NCI-H748 (cell line): ENCODE results near the gene PPM1L.

Source experiments
- DNase-seq: peaks from one replicate; lab custom pipeline; 2025; ENCODE audit not compliant: unreplicated experiment; lab: John Stamatoyannopoulos, UW

Gene PPM1L

DNA sequence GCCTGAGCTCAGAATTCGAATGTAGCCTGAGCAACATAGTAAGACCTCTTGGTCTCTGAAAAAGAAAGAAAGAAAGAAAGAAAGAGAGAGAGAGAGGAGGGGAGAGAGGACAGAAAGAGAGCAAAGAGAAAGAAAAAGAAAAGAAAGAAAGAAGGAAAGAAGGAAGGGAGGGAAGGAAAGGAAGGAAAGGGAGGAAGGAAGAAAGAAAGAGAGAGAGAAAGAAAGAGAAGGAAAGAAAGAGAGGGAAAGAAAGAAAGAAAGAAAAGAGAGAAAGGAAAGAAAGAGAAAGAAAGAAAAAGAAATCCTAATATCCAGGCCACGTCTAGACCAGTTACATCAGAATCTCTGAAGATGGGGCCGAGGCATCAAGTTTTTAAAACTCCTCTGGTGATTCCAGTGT is 50.7 kb downstream of the PPM1L start:
- DNase-seq, result no peak

DNA sequence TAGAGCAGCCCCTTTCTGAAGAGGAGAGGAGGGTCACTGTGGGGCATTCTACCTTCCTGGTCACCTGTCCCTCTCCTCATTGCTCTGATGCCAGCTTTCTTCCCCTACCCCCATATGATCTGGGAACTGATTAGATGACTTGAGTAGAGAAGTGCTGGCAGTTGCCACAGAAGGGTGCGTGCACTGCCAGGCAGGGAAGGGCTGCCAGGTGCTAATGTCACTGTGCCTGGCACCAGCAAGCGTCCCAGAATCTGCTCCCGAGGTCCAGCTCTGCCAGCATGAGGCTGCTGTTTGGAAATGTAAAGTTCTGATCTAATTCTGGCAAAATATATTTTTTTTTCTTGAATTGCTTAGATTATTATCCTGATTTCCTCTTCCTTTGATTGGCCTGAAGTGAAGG is 52.8 kb downstream of the PPM1L start:
- no peak for DNase-seq

DNA sequence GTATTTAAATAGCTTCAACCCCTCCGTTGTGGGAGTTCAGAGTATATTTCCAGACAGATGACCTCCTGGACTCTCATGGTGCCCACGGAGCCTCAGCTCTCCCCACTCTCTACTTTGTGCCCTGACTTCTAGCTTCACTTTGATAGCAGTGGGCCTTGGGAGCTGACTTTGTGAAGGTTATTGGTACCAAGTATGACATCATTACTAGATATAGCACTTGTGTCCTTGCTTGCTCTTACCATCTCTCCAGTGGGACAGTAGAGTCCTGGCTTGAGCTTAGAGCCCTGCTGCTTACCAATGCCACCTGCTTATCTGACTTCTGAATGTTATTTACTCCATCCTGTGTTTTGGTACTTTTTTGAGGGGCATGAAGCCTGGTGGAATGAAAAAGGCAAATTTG is 53.4 kb downstream of the PPM1L start:
- no peak for DNase-seq

DNA sequence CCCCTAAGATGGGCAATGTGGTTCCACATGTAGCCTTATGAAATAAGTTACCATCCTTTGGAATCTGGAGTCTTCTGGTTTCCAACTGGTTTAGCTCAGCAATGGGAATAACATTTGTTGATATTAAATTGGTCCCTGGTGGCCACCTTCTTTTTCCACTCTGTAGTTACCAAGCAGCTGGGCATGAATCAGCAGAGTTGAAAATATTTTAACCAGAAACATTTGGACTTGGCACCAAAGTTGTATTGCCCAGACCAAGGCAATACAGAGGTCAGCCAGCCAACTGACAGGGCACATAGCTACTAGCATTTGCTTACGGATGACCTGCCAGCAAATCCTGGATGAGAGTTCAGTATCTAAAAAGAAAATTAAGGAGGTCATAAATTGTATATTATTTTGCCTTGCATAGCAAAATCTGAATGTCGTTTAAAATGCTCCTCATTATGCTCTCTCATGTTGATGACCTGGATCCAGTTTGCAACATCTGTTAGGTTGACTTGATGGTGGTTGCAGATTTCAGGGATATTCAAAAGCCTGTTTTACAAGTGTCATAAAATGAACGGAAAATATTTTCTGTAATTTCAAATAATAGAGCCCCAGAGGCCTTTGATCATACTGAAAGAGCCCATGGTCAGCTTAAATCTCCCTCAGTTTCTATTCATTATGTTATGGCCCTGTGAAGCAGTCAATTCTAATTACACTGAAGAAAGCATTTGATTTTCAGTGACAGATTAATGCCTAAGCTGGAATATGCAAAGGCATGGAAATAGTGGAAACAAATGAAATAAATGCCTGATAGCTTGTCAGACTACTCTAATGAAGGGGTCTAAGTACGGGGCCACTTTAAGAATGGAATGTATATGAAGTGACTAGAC is 54.6 kb downstream of the PPM1L start:
- no peak for DNase-seq

DNA sequence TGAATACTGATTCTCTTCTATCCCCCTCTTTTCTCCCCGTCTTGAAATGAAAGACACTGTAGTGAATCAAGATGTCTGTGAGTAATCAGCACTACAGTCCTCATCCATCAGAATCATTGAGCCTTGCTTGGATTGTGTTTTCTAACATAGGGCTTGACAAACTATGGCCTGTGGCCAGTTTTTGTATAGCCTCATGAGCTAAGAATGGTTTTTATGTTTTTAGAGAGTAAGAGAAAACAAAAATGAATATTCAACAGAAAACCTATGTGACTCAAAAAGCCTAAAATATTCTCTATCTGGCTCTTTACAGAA is 55.2 kb downstream of the PPM1L start:
- no peak for DNase-seq

DNA sequence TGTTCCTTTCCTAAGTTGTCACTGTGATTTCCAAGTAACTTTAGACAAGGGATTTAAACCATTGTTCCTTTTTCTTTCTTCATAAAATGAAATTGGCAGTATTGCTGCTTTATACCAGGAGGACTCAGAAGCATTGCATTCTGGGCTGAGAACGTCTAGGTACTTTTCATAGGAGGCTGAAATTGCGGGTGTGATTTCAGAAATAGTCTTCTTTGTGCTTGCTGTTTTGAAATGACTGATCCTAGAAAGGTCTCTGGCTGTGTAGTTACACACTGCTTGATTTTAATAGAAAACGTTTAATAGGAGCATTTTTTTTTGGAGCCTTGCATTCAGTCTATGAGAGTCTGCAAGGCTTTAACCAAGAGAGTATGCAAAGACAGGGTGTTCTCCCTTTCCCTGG is 56.3 kb downstream of the PPM1L start:
- DNase-seq, result no peak

DNA sequence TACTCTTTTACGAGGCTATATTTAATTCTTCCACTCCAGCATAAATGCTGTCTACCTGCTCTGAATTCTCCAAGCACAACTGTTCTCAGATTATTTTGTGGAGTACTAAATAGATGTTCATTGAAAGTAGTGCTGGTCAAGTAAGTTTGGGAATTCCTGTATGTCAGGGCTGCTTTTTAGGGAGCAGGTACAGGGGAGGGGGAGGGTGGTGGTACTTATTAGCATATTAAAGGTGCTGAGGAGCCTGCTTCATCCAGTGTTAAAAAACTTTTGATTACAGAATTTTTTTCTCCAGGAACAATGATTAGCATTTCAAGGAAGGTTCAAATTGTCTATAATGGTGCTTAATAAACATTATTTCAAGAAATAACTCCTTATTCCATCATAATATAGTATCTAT is 59.2 kb downstream of the PPM1L start:
- DNase-seq, result no peak

DNA sequence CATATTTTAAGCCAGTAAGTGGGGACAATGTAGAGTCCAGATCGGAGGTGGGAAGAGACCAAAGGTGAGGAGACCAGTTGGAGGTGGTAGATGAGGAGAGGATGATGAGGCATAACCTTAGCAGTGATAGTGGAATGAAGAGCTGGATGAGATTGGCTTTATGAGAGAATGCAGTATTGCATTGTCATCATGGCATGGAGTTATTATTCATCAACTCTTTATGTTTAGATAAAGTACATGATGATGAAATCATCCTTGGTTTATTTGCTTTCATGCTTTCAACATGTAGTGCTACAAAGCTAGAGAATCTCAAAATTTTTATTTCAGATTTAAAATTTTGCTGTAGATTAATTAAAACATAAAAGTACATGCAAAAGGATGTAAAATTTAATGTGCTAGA is 64.0 kb downstream of the PPM1L start:
- DNase-seq, result no peak

DNA sequence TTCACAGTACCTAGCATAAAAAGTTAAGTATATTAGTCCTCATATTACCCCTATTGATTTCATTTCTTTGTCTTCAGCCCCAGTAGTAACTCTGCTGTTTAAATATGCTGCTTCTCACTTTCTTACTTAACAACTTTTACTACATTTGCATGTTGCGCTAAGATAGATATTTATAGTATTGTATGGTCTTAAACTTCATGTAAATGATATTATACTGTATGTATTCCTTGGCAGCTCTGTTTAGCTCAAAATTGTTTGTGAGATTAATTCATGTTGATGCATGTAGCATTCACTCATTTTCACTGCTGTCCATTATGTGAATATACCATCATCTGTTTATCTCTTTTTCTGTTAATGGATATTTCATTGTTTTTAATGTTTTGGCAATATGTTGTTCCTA is 64.4 kb downstream of the PPM1L start:
- DNase-seq, result no peak

DNA sequence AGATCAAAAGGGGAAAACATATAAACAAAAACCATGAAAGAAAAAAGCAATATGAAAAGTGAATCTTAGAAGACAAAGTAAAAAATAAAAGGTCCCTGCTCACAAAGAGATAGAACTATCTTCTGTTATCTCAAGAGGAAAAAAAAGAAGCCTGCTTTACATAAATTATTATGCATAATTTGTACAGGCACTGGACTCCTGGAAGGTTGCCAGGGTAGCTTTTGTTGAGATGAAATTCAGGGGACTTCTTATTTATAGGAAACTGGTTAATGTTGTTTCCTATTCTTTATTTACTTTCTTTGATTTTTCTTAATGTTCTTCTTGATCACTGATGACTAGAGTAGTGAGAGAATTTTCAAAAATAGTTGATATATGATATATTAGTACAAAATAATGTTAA is 66.9 kb downstream of the PPM1L start:
- peak; percentile 6 for DNase-seq

DNA sequence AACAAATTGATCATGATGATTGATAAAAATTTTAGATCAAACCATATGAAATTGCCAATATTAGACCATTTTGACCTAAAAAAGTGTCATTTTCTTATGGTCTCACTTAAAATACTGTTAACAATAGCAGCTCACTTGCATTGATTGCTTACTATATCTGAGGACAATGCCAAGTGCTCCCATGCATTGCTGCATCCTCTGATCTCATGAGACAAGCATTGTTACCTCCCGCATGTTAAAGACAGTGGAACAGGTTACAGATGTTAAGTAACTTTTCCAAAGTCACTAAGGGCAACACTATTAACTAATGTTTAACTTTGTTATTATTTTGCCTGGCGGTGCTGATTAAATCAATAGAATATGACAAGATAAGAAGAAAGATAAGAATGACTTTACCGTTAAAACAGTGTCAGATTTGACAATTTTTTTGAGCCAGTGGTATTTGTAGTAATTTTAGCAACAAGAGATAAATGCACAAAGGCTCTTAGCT is 69.3 kb downstream of the PPM1L start:
- DNase-seq, result no peak

DNA sequence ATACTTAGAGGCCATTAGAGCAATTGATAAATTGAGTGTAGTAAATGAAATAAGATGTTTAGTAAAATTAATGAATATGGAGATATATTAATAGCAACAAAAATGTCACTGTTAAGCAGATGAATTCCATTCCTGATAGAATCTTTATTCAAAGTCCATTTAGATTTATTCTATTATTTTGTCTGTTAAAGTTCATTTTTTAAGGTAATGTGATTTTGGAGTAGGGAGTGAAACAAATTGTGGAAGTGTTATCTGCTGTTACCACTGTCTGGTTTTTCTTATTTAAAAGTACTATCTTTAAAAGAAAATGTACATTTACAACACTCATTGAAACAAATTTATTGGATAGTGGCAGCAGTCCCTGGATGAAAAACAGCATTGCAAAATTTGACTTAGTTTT is 70.4 kb downstream of the PPM1L start:
- no peak for DNase-seq

DNA sequence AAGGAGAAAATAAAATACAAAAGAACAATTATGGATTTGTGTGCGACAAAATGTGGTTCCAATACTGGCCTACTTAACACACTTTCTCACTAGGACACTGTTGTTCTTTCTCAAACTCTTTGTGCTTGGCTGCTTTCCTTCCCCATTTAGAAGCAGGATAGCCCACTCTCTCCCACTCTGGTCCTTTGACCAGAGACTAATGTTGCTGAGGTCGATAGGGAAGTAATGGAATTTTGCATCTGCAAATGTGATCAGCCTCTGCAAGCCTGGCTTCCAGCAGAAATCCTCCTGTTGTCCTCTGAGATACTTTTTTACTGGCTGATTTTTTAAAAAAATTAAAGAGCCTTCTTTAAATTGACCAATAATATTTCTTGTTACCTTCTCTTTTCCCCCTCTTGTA is 71.0 kb downstream of the PPM1L start:
- DNase-seq, result no peak

DNA sequence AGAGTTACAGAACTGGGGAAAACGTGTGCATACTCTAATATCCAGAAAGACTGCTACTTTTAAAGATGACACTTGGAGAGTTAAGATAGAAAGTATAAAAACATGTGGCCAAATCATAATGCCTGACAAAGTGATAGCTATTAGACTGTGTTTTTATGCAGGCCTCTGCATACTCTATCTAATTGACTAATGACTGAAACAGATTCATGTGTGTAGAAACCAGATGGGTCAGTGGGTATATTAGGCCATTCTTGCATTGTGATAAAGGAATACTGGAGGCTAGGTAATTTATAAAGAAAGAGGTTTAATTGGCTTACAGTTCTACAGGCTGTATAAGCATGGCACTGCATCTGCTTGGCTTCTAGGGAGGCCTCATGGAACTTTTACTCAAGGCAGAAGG is 71.5 kb downstream of the PPM1L start:
- no peak for DNase-seq

DNA sequence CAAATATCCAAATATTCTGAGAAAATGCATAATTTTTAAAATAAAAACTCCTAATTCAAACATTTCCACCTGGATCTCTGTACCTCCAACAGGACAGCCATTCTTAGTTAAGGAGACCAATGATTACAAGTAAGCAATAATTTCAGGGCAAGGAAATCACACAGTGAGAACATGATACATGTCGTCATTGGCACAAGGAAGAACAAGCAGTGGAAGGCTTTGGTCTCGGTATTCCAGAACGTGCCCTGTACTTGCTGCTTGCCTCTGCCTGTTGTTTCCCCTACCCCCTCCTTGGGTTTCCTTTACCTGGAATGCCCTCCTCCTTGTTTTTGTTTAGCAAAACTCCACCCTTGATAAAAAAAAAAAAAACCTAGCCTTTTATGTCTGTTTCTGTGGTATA is 72.8 kb downstream of the PPM1L start:
- no peak for DNase-seq

DNA sequence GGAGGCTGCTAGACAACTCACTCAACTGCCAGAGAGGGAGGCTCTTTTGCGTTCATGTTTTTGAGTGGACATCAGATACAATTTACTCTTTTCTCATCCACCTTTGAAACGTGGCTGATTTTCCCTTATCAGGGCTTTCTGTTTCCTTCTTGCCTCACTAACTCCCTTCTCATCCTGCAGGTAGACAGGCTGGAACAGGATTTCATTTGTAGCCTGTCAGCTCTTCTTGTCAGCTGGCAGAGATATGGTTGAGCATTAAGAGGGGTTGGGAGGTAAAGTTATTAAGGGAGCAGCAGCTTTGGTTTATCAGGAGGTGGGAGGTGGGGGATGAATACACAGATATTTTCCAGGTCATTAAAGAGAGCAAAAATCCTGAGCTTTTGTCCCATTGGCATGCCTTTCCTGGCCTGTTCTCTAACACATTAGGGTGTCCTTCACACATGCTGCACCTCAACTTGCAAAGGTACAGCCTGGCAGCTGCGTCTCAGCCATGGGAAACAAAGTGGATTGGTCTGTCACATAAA is 73.5 kb downstream of the PPM1L start:
- no peak for DNase-seq

DNA sequence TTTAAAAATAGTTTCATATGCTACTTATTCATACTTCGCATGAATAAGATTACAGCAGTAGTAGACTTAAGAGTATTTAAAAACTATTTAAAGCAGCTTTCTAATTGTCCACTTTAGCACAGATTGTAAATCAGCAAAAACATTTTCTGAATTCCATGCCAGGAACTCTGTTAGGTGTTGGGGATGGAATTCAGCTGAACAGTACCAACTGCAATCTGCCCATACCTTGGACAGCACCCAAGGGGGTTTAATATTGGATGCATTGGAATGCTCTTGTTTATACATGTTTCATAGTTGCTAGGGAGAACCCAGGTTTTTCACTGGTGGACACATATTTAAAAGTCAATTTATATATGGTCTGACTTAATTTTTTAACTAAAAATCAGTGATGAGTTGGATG is 74.8 kb downstream of the PPM1L start:
- DNase-seq, result no peak

DNA sequence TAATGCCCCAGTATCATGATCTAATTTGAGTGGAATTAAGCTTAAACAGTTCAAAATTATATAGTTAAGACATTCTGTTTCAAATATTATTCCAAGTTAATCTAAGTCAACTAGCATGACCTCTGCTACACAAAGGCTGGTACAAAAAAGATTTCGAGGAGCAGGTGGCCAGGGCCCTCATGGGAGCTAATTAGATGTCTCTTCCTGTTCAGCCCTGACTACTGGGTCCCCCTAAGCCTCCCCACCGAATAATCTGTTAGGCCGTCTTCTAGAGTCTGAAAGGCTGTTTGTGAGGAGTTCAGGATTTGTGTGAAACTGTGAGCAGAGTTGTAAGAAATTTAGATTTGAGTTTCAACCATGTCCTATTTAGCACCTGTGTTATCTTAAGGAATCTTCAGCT is 75.4 kb downstream of the PPM1L start:
- no peak for DNase-seq

DNA sequence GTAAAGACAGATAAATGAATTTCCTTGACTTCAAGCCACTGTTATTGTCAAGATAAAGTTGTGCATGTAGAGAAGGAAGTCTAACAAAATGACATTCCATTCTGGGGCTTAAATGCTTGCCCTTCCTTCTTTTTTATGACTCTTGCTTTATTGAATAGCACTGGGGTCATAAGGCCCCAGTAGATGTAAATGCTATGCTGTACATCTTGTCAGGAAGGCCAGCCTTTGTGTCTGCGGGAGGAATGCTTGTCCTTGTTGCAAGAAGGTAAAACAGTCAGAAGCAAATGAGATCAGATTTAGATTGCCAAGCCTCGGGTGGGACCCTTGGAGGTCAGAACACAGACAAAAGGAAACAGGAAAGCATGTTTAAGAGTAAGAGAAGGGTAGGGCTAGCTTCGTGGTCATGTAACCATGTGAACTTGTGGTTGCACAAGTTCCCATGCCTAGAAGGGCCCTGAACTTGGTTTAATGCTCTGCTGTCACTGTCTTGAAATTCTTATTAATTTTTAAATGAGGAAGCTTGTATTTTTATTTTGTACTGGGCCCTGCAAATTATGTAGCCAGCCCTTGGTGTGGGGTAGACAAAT is 81.5 kb downstream of the PPM1L start:
- DNase-seq, result no peak

DNA sequence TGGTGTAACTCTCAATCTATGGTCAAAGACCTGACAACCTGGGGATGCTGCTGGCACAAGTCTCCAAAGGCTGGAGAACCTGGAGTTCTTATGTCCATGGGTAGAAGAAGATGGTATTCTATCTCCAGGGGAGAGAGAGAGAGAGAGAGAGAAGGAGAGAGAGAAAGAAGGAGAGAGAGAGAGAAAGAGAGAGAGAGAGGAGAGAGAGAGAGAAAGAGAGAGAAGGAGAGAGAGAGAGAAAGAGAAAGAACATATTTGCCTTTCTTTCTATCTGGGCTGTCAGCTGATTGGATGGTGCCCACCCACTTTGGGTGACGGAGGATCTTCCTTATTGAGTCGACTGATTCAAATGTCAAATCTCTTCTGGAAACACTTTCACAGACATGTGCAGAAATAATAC is 84.6 kb downstream of the PPM1L start:
- DNase-seq, result no peak

DNA sequence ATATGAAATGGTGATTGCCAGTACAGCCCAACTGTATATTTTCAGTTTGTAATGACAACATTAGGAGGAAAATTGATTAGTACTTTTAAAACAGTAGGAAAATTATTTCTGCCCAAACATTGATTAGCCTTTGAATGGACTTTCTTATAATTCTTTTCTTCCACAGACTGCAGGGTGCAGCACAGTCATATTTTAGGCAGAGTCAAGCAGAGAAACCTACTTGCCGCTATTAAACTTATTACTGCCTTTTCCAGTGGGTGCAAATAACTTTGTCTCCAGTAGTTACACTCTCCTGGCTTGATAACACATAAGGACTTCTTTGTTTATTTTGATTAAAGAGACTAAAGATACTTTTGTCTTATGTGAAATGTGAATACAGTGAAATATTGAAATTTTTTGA is 85.4 kb downstream of the PPM1L start:
- no peak for DNase-seq
